GM12875 (cell line): ENCODE results near the gene COL6A3.

ENCODE experiments used
- H3K4me3 ChIP-seq: one replicate; pipeline ENCODE4 v1.5.1; 2011; ENCODE audit warnings: low read depth, low read length, control low read depth
- CTCF ChIP-seq: IDR thresholded peaks from 2 replicates; pipeline ENCODE4 v1.5.1; 2011; ENCODE audit warnings: low read depth, mild to moderate bottlenecking, control low read depth, inconsistent platforms, low read length, moderate library complexity, borderline replicate concordance; ENCODE audit not compliant: insufficient read depth

The COL6A3 gene

GRCh38 chr2:237455764-237456163 is 41.8 kb upstream of the COL6A3 start:
- TF ChIP-seq CTCF = no peak
- no peak overlapping the region for H3K4me3 ChIP-seq

GRCh38 chr2:237453671-237454070 is 39.7 kb upstream of the COL6A3 start:
- no peak for TF ChIP-seq CTCF
- H3K4me3 ChIP-seq = no peak overlapping the region

- H3K4me3 ChIP-seq = no peak overlapping the region
- no peak for TF ChIP-seq CTCF
These were observed 38.9 kb upstream of the COL6A3 start for GRCh38 chr2:237452861-237453260.

DNA sequence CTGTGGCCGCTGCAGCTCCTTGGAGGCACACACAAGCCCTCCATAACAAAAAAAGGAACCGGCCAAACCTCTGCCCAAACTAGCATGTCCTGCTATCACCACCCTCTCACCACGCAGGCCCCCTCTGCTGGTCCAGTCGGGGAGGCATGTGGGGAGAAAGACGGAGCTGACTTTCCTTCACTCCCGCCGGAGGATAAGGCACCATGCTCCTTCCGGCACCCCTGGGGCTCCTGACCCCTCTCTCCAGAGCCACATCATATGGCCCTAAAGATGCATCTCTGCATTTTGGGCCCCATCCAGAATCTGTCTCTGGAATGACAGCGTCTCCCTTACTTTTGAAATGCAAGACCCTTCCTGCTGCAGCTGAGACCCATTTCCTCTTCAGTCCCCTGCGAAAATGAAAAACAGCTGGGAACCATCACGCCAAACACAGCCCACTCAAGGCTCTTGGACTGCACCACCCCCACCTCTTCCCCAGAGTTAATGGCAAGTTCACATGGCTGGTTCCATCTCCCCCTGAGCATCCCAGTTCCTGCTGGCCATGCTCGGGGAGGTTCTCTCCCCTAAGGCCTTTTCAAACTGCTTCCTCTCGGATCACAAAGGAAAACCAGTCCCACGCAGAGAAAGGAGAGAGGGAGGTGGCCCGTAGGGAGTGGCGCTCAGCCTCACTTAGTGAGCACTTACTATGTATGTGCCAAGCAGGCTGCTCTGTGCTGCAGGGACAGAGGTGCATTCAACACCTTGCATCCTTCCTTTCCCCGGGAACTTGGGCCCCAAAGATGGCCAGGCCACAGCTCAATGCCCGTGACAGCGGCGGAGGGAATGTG is 37.9 kb upstream of the COL6A3 start:
- no peak overlapping the region for H3K4me3 ChIP-seq
- TF ChIP-seq CTCF = no peak

- TF ChIP-seq CTCF = no peak
- no peak overlapping the region for H3K4me3 ChIP-seq
These were observed 36.6 kb upstream of the COL6A3 start for GRCh38 chr2:237450583-237450982.

GRCh38 chr2:237450108-237450507 is 36.1 kb upstream of the COL6A3 start:
- no peak overlapping the region for H3K4me3 ChIP-seq
- TF ChIP-seq CTCF = no peak

- H3K4me3 ChIP-seq = no peak overlapping the region
- no peak for TF ChIP-seq CTCF
These were observed 35.4 kb upstream of the COL6A3 start for GRCh38 chr2:237449193-237449881.
